Neutrophil (primary cell): ENCODE data around the gene ARHGAP6.

Experiments
- H3K27ac ChIP-seq: fragments of 200-600 bp; sonication (generic); 2 replicates; pipeline ENCODE4 v1.5.1; 2016; ENCODE audit warnings: mild to moderate bottlenecking, moderate library complexity
- H3K27me3 ChIP-seq: fragments of 200-600 bp; sonication (generic); 2 replicates; pipeline ENCODE4 v1.6.0; 2016; ENCODE audit warnings: mild to moderate bottlenecking
- H3K36me3 ChIP-seq: fragments of 200-600 bp; sonication (generic); 2 replicates; pipeline ENCODE4 v1.5.1; 2017
- H3K4me1 ChIP-seq, 2 experiments: fragments of 200-600 bp in 1 of 2; sonication (generic) in 1 of 2; 1 replicate in 1 of 2; 2 replicates in 1 of 2; pipeline versions ENCODE4 v1.5.1 to v1.6.1; 2013 to 2016; ENCODE audit warnings: low read depth in 1 of 2, low read length in 1 of 2, mild to moderate bottlenecking in 1 of 2, moderate library complexity in 1 of 2; ENCODE audit not compliant: control insufficient read depth in 1 of 2, insufficient read depth in 1 of 2
- H3K4me3 ChIP-seq, 2 experiments: fragments of 200-600 bp in 1 of 2; sonication (generic) in 1 of 2; 1 replicate in 1 of 2; 2 replicates in 1 of 2; pipeline ENCODE4 v1.5.1; 2013 to 2016; ENCODE audit warnings: low read depth in 1 of 2, low read length in 1 of 2, mild to moderate bottlenecking in 1 of 2, moderate library complexity in 1 of 2
- H3K9me3 ChIP-seq: fragments of 200-600 bp; sonication (generic); 2 replicates; pipeline ENCODE4 v1.5.1; 2016
- TF ChIP-seq, protein P1 (sequence below): fragments of 200-600 bp; sonication (generic); IDR thresholded peaks from 2 replicates; pipeline ENCODE4 v1.5.1; 2016; ENCODE audit warnings: antibody characterized with exemption

ARHGAP6 gene

DNA sequence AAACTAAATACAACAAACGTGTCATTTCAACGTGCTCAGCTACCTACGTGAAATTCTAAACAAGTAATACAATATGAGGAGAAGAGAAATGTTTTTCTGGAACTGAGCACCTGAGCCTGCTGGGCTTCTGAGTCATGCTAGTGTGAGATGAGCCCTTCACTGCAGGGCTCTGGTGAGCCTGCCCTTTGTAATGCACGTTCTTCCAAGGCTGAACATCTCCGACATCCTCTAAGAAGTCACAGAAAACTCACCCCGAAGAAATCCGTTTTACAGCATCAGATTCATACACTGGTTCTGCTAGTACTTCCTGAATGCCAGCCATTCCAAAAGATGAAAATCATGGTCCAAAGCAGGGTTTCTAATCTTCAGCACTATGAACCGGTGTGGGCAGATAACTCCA lies 215.4 kb downstream of the ARHGAP6 start:
- Histone ChIP-seq H3K27me3 (no peaks in the 10 kb centered on the region), H3K36me3 (no peaks in the 10 kb centered on the region), H3K4me3 (no peak overlapping the region), H3K9me3 (no peaks in the 10 kb centered on the region), H3K4me1 (no peaks in the 10 kb centered on the region), H3K27ac (no peak overlapping the region)
- TF ChIP-seq, protein P1, sequence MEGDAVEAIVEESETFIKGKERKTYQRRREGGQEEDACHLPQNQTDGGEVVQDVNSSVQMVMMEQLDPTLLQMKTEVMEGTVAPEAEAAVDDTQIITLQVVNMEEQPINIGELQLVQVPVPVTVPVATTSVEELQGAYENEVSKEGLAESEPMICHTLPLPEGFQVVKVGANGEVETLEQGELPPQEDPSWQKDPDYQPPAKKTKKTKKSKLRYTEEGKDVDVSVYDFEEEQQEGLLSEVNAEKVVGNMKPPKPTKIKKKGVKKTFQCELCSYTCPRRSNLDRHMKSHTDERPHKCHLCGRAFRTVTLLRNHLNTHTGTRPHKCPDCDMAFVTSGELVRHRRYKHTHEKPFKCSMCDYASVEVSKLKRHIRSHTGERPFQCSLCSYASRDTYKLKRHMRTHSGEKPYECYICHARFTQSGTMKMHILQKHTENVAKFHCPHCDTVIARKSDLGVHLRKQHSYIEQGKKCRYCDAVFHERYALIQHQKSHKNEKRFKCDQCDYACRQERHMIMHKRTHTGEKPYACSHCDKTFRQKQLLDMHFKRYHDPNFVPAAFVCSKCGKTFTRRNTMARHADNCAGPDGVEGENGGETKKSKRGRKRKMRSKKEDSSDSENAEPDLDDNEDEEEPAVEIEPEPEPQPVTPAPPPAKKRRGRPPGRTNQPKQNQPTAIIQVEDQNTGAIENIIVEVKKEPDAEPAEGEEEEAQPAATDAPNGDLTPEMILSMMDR, result no peak

DNA sequence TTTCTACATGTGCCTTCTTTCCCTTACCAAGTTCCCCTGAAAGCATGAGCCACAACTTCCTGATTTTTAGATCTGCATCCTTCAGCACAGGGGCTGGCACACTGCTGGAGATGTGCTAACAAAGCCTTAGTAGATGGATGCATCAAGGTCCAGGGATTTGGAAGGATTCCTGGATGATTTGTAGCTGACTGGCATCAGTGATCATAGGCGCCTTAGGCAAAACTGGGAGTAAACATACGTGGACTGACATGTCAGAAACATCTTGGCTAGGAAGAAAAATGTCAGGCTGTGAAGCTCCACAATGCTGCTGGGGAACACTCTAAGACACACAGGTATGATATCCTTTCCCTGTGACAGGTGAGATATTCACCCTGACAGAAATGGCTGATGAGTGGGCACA lies 216.1 kb downstream of the ARHGAP6 start:
- H3K27me3 ChIP-seq, result no peaks in the 10 kb centered on the region
- no peaks in the 10 kb centered on the region for H3K36me3 ChIP-seq

DNA sequence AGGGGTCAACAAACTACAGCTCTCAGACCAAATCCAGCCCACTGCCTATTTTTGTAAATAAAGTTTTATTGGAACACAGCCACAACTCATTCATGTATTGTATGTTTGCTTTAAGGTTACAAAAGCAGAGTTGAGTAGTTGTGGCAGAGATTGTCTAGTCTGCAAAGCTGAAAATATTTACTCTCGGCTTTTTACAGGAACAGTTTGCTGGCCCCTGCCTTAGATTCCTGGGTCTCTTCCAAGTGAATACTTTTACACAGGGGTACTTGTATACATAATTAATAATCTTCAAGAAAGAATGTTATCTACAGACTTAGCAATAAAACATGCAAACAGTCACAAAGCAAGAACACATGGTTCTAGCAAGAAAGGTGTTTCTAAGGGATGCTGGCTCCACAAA lies 218.3 kb downstream of the ARHGAP6 start:
- no peaks in the 10 kb centered on the region for H3K4me1 ChIP-seq
- TF ChIP-seq, protein P1, result no peak
- no peaks in the 10 kb centered on the region for H3K36me3 ChIP-seq
- H3K27ac ChIP-seq, result no peak overlapping the region
- H3K9me3 ChIP-seq, result no peaks in the 10 kb centered on the region
- no peak overlapping the region for H3K4me3 ChIP-seq
- H3K27me3 ChIP-seq, result no peaks in the 10 kb centered on the region

More for the DNA sequence above, 216.1 kb downstream of the ARHGAP6 start:
- no peaks in the 10 kb centered on the region for H3K4me1 ChIP-seq
- no peak overlapping the region for H3K27ac ChIP-seq
- no peaks in the 10 kb centered on the region for H3K9me3 ChIP-seq
- H3K4me3 ChIP-seq, result no peak overlapping the region
- TF ChIP-seq, protein P1, result no peak

DNA sequence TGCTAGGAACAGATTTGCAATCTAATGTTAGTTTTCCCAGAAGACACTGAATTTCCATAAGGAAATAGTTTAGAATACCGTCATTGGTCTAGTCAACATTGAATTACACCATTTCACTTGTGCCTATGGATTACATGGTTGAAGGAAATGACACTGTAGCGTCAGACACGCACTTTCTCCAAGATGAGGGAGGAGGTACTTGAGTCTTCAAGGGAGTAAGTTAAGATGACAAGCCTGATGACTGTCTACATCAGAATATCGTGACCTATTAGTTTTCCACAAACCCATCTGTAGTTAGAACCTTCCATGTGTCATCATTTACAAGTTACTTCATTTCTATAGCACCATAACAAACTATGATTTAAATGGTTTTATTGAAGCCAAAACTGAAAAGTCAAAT lies 218.8 kb downstream of the ARHGAP6 start:
- H3K4me1 ChIP-seq, result no peaks in the 10 kb centered on the region
- TF ChIP-seq, protein P1, result no peak
- H3K9me3 ChIP-seq, result no peaks in the 10 kb centered on the region
- H3K27me3 ChIP-seq, result no peaks in the 10 kb centered on the region
- H3K4me3 ChIP-seq, result no peak overlapping the region
- no peak overlapping the region for H3K27ac ChIP-seq
- no peaks in the 10 kb centered on the region for H3K36me3 ChIP-seq

DNA sequence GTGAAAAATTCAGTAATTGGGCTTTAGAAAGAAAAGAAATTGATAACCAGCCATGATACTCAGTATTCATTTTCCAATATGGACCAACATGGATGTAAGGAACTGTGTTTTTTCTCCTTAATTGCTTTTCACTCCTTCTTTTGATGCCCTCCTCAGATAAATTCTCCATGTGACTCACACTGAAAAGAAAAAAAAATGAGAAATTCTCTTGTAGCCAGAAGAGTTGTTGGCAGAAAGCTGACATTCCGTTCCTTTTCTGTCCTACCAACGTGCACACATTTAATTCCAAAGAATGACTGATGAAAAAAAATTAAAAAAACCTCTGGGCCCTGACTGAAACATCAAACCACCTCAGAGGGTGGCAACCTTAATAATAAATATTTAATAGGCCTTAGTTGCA lies 219.4 kb downstream of the ARHGAP6 start:
- no peaks in the 10 kb centered on the region for H3K9me3 ChIP-seq
- no peaks in the 10 kb centered on the region for H3K36me3 ChIP-seq
- H3K27me3 ChIP-seq, result no peaks in the 10 kb centered on the region
- TF ChIP-seq, protein P1, result no peak
- H3K4me3 ChIP-seq, result no peak overlapping the region
- no peaks in the 10 kb centered on the region for H3K4me1 ChIP-seq
- H3K27ac ChIP-seq, result no peak overlapping the region

DNA sequence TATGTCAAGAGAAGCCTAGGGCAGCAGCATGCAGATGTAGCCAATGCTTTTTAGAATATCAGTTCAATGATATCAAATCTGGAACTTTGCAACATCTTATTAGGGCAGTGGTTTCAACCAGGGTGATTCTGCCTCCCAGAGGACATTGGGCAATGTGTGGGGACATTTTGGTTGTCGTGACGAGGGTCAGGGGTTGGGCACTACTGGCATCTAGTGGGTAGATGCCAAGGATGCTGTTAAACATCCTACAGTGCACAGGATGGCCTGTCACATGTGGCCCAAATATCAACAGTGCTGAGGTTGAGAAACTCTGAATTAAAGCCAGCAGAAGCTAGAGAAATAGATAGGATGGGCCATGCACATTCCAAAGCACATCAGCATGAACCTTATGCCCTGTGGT lies 220.2 kb downstream of the ARHGAP6 start:
- no peak overlapping the region for H3K4me3 ChIP-seq
- no peaks in the 10 kb centered on the region for H3K4me1 ChIP-seq
- TF ChIP-seq, protein P1, result no peak
- no peak overlapping the region for H3K27ac ChIP-seq
- no peaks in the 10 kb centered on the region for H3K36me3 ChIP-seq
- H3K27me3 ChIP-seq, result no peaks in the 10 kb centered on the region
- H3K9me3 ChIP-seq, result no peaks in the 10 kb centered on the region
